Peyer's patch (tissue), 4 donors: ENCODE results near the gene WNT5A. TPM values are rescaled to one million over a fixed set of nuclear protein-coding genes. Genes with fewer than 3 reads are reported as not detected.

Experiments used
- DNase-seq, 3 donors: peaks; one replicate each; pipeline ENCODE4 v3.0.0-alpha.2; 2017 to 2019
- H3K27ac ChIP-seq, 4 donors: fragments of 200-600 bp; sonication (generic); one replicate each; pipeline ENCODE4 v1.5.1; 2016 to 2019
- H3K27me3 ChIP-seq, 2 donors: fragments of 200-600 bp; sonication (generic); one replicate each; pipeline ENCODE4 v1.5.1; 2019
- H3K36me3 ChIP-seq, 3 donors: fragments of 200-600 bp; sonication (generic); one replicate each; pipeline ENCODE4 v1.5.1; 2016 to 2019
- H3K4me1 ChIP-seq, 4 donors: fragments of 200-600 bp; sonication (generic); one replicate each; pipeline ENCODE4 v1.5.1; 2016 to 2019
- H3K4me3 ChIP-seq, 4 donors: fragments of 200-600 bp; sonication (generic); 1 replicate in 3 of 4; 2 replicates in 1 of 4; pipeline ENCODE4 v1.5.1; 2016 to 2019; ENCODE audit warnings: mild to moderate bottlenecking in 1 of 4
- H3K9me3 ChIP-seq, 4 donors: fragments of 200-600 bp; sonication (generic); one replicate each; pipeline ENCODE4 v1.5.1; 2016 to 2019; ENCODE audit warnings: mild to moderate bottlenecking in 1 of 4
- CTCF ChIP-seq, 6 experiments: fragments of 450-650 bp in 4 of 6; fragments of 200-600 bp in 2 of 6; sonication (generic) in 1 of 6; IDR thresholded peaks; one replicate each; pipeline ENCODE4 v1.5.1; 2017 to 2019; ENCODE audit warnings: antibody characterized with exemption in 6 of 6, mild to moderate bottlenecking in 3 of 6, moderate library complexity in 1 of 6
- POLR2A ChIP-seq, 2 donors: fragments of 450-650 bp; IDR thresholded peaks; one replicate each; pipeline ENCODE4 v1.5.1; 2017; ENCODE audit warnings: antibody characterized with exemption in 2 of 2, mild to moderate bottlenecking in 2 of 2, moderate library complexity in 2 of 2
- total RNA-seq, 4 donors: library from RNA; depleted of rRNA; stranded (reverse); fragments of >200 nt; gene quantifications; one replicate each; pipeline ENCODE4 v1.1.0, GENCODE V29; 2016

Gene WNT5A
- total RNA-seq, 4 donors from 2014 or later = 4.6 to 8.6 (median 7.9) TPM

DNA sequence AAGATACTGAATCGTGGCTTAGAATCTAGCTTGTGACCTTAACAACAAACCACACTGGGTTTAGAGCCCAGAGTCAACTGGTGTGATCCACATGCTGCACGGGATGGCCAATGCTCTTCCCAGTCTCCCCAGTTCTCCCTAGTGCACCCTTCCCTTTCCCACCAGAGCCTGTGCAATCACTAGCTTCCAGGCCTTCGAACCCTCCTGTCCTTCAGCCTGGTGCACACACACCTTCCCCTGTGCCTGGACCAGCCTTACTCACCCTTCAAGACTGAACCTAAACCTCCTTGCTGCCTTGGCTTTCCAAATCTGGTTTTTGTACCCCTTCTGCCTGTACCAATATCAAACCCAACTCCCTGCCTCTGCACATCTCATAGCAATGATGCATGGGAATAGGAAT is 43.8 kb downstream of the WNT5A start:
- no peak for TF ChIP-seq POLR2A (IDR thresholded peaks at IDR 0.05)
- TF ChIP-seq CTCF (IDR thresholded peaks at IDR 0.05) = no peak
- no peaks in the 10 kb centered on the region for H3K27me3 ChIP-seq
- no peak for DNase-seq
- H3K27ac ChIP-seq = no peak overlapping the region
- no peaks in the 10 kb centered on the region for H3K9me3 ChIP-seq
- H3K4me1 ChIP-seq = peaks cover 0 to 9% (median 0%) of the 10 kb centered on the region in 4 donors
- H3K4me3 ChIP-seq = no peak overlapping the region
- H3K36me3 ChIP-seq = no peaks in the 10 kb centered on the region

DNA sequence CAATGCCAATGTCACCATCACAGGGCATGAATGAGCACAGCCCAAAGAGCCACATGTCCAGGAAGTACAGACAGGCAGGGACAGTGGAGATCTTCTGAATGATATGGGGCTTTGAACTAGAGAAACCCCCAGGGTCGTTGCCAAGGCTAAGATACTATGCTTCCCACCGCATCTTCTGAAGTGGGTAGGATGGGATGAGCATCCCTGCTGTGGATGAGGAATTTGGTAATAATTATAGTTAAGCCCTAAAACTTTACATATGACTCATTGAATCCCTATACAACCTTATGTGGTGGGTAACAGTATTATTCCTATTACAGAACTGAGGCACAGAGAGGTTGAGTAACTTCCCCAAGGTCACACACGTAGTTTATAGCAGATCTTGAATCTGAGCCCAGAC is 44.2 kb downstream of the WNT5A start:
- Histone ChIP-seq H3K9me3 (no peaks in the 10 kb centered on the region), H3K4me3 (no peak overlapping the region), H3K4me1 (peaks cover 0 to 9% (median 0%) of the 10 kb centered on the region in 4 donors), H3K36me3 (no peaks in the 10 kb centered on the region), H3K27ac (no peak overlapping the region), H3K27me3 (no peaks in the 10 kb centered on the region)
- TF ChIP-seq POLR2A (IDR thresholded peaks at IDR 0.05) = no peak
- no peak for TF ChIP-seq CTCF (IDR thresholded peaks at IDR 0.05)
- DNase-seq = no peak

GRCh38 chr3:55441499-55441898 is 45.6 kb downstream of the WNT5A start:
- no peak overlapping the region for H3K27ac ChIP-seq
- no peak overlapping the region for H3K4me3 ChIP-seq
- TF ChIP-seq CTCF (IDR thresholded peaks at IDR 0.05) (no peak), POLR2A (IDR thresholded peaks at IDR 0.05) (no peak)
- no peaks in the 10 kb centered on the region for H3K9me3 ChIP-seq
- no peaks in the 10 kb centered on the region for H3K36me3 ChIP-seq
- DNase-seq = no peak
- no peaks in the 10 kb centered on the region for H3K27me3 ChIP-seq
- peaks cover 0 to 7% (median 0%) of the 10 kb centered on the region in 4 donors for H3K4me1 ChIP-seq

GRCh38 chr3:55440104-55440708 is 46.9 kb downstream of the WNT5A start:
- H3K9me3 ChIP-seq = no peaks in the 10 kb centered on the region
- DNase-seq = no peak
- H3K27ac ChIP-seq = no peak overlapping the region
- H3K27me3 ChIP-seq = no peaks in the 10 kb centered on the region
- TF ChIP-seq CTCF (IDR thresholded peaks at IDR 0.05) = no peak
- TF ChIP-seq POLR2A (IDR thresholded peaks at IDR 0.05) = no peak
- no peaks in the 10 kb centered on the region for H3K36me3 ChIP-seq
- H3K4me3 ChIP-seq = no peak overlapping the region
- no peaks in the 10 kb centered on the region for H3K4me1 ChIP-seq

DNA sequence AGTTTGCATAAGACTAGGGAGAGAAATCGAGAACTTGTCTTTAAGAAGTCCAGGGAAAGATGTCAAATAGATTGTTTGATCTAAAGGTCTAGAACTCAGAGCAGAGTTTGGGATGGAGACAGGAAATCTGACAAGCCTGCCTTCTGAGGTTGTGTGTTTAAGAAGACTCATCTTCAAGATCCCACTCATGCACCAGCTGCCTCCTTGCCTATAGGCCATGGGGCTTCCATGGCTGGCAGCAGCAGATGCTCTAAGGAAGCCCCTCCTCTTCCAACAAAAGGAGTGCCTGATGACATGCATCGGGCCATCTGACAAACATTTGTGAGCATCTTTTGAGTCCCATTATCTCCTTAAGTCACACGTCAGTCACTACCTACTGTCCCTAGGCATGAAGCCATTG is 47.4 kb downstream of the WNT5A start:
- no peak for TF ChIP-seq CTCF (IDR thresholded peaks at IDR 0.05)
- TF ChIP-seq POLR2A (IDR thresholded peaks at IDR 0.05) = no peak
- Histone ChIP-seq H3K4me3 (no peak overlapping the region), H3K27me3 (no peaks in the 10 kb centered on the region), H3K4me1 (no peaks in the 10 kb centered on the region), H3K36me3 (no peaks in the 10 kb centered on the region), H3K9me3 (no peaks in the 10 kb centered on the region), H3K27ac (no peak overlapping the region)
- DNase-seq = no peak

- no peak for DNase-seq
- Histone ChIP-seq H3K4me3 (no peak overlapping the region), H3K27ac (no peak overlapping the region), H3K9me3 (no peaks in the 10 kb centered on the region), H3K36me3 (no peaks in the 10 kb centered on the region), H3K27me3 (no peaks in the 10 kb centered on the region), H3K4me1 (no peaks in the 10 kb centered on the region)
- TF ChIP-seq POLR2A (IDR thresholded peaks at IDR 0.05) = no peak
- TF ChIP-seq CTCF (IDR thresholded peaks at IDR 0.05) = no peak
Observed at GRCh38 chr3:55436644-55437043, 50.5 kb downstream of the WNT5A start.
